ENCODE measurements around the gene SLC7A4.

SLC7A4 gene

GRCh38 chr22:20983081-20983771, 49.1 kb downstream of the SLC7A4 start:
- DNase-seq, result no peak

GRCh38 chr22:20982563-20982882, 49.8 kb downstream of the SLC7A4 start:
- no peak for DNase-seq

GRCh38 chr22:20981787-20982562, 50.4 kb downstream of the SLC7A4 start, which contains the start of gene LZTR1:
TSS of gene LZTR1 (plus strand) at chr22:20982297. CDS start at chr22:20982372, 75 bp downstream.
- DNase-seq, result peak; percentile 61 to 66

GRCh38 chr22:20980938-20981722, 51.2 kb downstream of the SLC7A4 start:
- no peak for DNase-seq

- DNase-seq, result no peak
These were observed 51.8 kb downstream of the SLC7A4 start for GRCh38 chr22:20980523-20980922.

- no peak for DNase-seq
These were observed 52.4 kb downstream of the SLC7A4 start for GRCh38 chr22:20979940-20980453.

- peak; percentile 58 to 73 for DNase-seq
These were observed 53.0 kb downstream of the SLC7A4 start for GRCh38 chr22:20979243-20979809.

All from activated CD4-positive, alpha-beta T cell treated with anti-CD3 and anti-CD28 coated beads for 4 hours (primary cell).